ENCODE results near the gene LPP.

The LPP gene

GRCh38 chr3:188486952-188487351 is 333.0 kb downstream of the LPP start:
- Histone ChIP-seq H3K79me2 (ENCODE audit: insufficient read depth, low read length) (no peaks in the 10 kb centered on the region), H3F3A (ENCODE audit: insufficient read depth) (peaks cover 7% of the 10 kb centered on the region; the same call in 1 of the 2 replicates), H3K9me3 (ENCODE audit: insufficient read depth, low read length) (no peaks in the 10 kb centered on the region), H4K20me1 (ENCODE audit: low read depth, low read length) (no peaks in the 10 kb centered on the region), H3K27ac (ENCODE audit: low read depth, low read length) (no peak overlapping the region), H2AFZ (ENCODE audit: low read depth, low read length, severe bottlenecking) (no peak overlapping the region), H3K27me3 (ENCODE audit: low read length) (no peaks in the 10 kb centered on the region), H3K36me3 (ENCODE audit: low read length) (no peaks in the 10 kb centered on the region; the same call in 1 of the 2 replicates), H3K4me3 (ENCODE audit: insufficient read depth, low read length, poor library complexity, severe bottlenecking) (no peak overlapping the region), H3K4me2 (ENCODE audit: low read depth, low read length, poor library complexity, severe bottlenecking) (no peak overlapping the region), H3K9ac (ENCODE audit: low read length) (no peak overlapping the region), H3K9me2 (replicated peaks; ENCODE audit: insufficient read depth, low read length) (no peaks in the 10 kb centered on the region)
- no peak for TF ChIP-seq EZH2phosphoT487 (conservative IDR thresholded peaks at IDR 0.05; ENCODE audit: low read length)
- no peak for TF ChIP-seq CTCF (IDR thresholded peaks at IDR 0.05; ENCODE audit: insufficient read depth, low read length, poor library complexity, severe bottlenecking)

- H3K79me2 ChIP-seq (ENCODE audit: insufficient read depth, low read length) = no peaks in the 10 kb centered on the region
- H2AFZ ChIP-seq (ENCODE audit: low read depth, low read length, severe bottlenecking) = no peak overlapping the region
- no peak overlapping the region for H3K4me2 ChIP-seq (ENCODE audit: low read depth, low read length, poor library complexity, severe bottlenecking)
- no peak overlapping the region for H3K9ac ChIP-seq (ENCODE audit: low read length)
- H3K36me3 ChIP-seq (ENCODE audit: low read length) = no peaks in the 10 kb centered on the region; the same call in 1 of the 2 replicates
- no peaks in the 10 kb centered on the region for H3K9me2 ChIP-seq (replicated peaks; ENCODE audit: insufficient read depth, low read length)
- H3K27me3 ChIP-seq (ENCODE audit: low read length) = no peaks in the 10 kb centered on the region
- H3F3A ChIP-seq (ENCODE audit: insufficient read depth) = peaks cover 7% of the 10 kb centered on the region; the same call in 1 of the 2 replicates
- no peak overlapping the region for H3K4me3 ChIP-seq (ENCODE audit: insufficient read depth, low read length, poor library complexity, severe bottlenecking)
- no peak for TF ChIP-seq CTCF (IDR thresholded peaks at IDR 0.05; ENCODE audit: insufficient read depth, low read length, poor library complexity, severe bottlenecking)
- TF ChIP-seq EZH2phosphoT487 (conservative IDR thresholded peaks at IDR 0.05; ENCODE audit: low read length) = no peak
- no peak overlapping the region for H3K27ac ChIP-seq (ENCODE audit: low read depth, low read length)
- H4K20me1 ChIP-seq (ENCODE audit: low read depth, low read length) = no peaks in the 10 kb centered on the region
- H3K9me3 ChIP-seq (ENCODE audit: insufficient read depth, low read length) = no peaks in the 10 kb centered on the region
Observed at GRCh38 chr3:188487652-188488051, 333.7 kb downstream of the LPP start.

GRCh38 chr3:188488801-188489200 is 334.8 kb downstream of the LPP start:
- Histone ChIP-seq H3K9me2 (replicated peaks; ENCODE audit: insufficient read depth, low read length) (no peaks in the 10 kb centered on the region), H3K4me3 (ENCODE audit: insufficient read depth, low read length, poor library complexity, severe bottlenecking) (no peak overlapping the region), H3K9ac (ENCODE audit: low read length) (no peak overlapping the region)

More at GRCh38 chr3:188488801-188489200, 334.8 kb downstream of the LPP start:
- Histone ChIP-seq H3K36me3 (ENCODE audit: low read length) (no peaks in the 10 kb centered on the region; the same call in 1 of the 2 replicates), H3K4me2 (ENCODE audit: low read depth, low read length, poor library complexity, severe bottlenecking) (no peak overlapping the region), H3K27ac (ENCODE audit: low read depth, low read length) (peak overlapping the region; percentile 31; the same call in 1 of the 2 replicates), H2AFZ (ENCODE audit: low read depth, low read length, severe bottlenecking) (no peak overlapping the region), H3K79me2 (ENCODE audit: insufficient read depth, low read length) (no peaks in the 10 kb centered on the region), H3F3A (ENCODE audit: insufficient read depth) (peaks cover 7% of the 10 kb centered on the region; the same call in 1 of the 2 replicates), H3K9me3 (ENCODE audit: insufficient read depth, low read length) (no peaks in the 10 kb centered on the region), H4K20me1 (ENCODE audit: low read depth, low read length) (no peaks in the 10 kb centered on the region), H3K27me3 (ENCODE audit: low read length) (no peaks in the 10 kb centered on the region)
- no peak for TF ChIP-seq EZH2phosphoT487 (conservative IDR thresholded peaks at IDR 0.05; ENCODE audit: low read length)
- no peak for TF ChIP-seq CTCF (IDR thresholded peaks at IDR 0.05; ENCODE audit: insufficient read depth, low read length, poor library complexity, severe bottlenecking)

Measured in SU-DHL-6 (cell line).